ENCODE data around the gene CHRNA7.
"Not testable (repeated sequence)": the region's sequence is repeated elsewhere in the genome, so short reads cannot be mapped to it uniquely, and the experiment has no call there.

The CHRNA7 gene

DNA sequence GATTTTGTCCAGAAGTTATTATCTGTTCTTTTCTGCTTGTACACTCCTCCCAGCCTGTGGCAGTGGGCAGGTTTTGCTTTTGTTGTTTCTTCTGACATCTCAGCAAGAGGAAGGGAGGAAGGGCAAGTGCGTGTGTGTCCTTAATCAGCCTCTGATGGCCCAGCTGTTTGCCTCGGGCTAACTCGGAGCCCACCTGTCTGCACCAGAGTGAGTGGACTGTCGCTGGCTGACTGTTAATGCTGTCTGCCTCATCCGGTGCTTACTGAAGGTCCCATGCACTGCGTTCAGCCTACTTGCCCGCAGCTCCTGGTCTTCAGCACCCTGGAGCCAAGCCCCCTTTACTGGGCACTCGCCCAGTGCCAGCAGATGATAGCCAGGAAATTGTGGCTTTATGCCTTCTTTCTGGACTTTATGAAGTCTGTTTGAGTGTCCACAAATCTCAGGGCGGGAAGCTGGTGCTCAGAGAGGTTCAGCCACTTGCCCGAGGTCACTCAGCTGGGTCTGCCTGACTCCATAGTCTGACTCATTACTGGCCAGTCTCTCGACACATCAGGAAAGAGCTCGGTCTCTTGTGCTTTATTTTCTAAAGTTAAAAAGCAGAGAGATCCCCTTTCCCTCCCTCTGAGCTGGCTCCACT, 89.5 kb downstream of the CHRNA7 start:
- no peak for DNase-seq (ENCODE audit: low read depth in 2 of 2)

DNA sequence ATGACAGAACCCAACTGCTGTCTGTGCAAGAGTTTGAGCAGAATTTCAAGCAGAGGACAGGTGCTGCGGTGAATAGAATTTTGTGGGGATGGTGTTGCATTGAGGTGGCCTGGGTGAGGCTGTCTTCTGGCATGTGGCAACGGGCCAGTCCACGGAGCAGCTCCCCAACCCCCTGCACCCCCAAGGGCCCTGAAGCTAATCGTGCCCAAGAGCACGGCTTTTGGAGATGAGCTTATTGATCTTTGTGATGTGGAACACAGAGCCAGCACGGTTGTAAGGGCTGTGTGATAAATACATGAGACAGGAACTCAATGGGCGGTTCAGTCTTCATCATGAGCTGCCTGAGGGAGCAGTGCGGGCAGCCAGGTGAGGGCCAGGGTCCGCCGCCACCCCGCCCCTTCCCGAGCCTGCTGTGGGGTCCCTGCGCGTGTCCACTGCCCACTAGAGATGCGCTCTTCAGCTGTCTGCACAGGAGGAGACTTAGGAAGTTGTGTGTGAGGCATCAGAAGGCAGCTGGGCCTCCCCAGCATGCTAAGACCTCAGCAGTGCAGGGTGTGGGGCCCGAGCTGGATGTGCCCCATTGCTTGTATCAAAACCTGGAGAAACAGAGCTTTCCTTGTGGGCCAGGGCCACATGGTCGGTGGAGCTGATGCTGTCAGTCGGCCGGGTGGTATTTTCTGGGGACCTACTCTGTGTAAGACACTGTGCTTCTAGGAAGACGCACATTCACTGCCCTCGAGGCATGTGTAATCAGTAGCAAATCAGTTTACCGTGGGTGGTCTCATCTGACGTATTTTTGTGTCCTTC, 90.5 kb downstream of the CHRNA7 start:
- DNase-seq (ENCODE audit: low read depth in 2 of 2), result no peak

DNA sequence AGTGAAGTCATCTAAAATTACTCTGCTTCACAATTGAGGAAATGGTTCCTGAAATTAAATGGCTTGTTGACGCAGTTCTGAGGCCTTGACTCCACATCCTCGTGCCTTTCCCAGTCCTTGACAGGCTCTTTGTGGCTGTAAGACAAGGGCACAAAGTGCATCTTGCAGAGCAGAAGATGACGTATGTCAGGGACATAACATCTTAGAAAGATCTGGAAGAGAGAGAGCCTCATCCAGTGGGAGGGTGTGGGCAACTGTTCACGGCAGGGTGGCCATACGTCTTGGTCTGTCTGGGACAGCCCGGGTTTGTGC, 91.0 kb downstream of the CHRNA7 start:
- DNase-seq (ENCODE audit: low read depth in 2 of 2), result no peak

DNA sequence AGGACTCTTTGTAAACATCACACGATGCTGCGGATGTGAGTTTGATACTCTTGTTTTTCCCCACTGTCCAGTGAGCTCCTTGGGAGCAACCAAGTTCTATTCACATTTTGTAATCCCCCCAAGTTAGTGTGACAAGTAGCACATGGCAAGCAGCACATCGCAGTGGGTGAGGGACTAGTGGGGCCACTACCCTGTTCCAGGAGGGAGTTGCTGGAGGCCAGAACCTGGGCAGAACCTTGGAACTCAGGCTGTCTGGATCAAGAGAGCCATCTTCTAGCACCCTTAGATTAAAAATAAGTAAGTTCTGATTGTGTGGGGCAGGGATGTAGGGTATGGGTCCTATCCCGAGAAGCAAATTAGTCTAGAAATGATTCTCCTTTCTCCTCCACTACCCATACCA, 91.7 kb downstream of the CHRNA7 start:
- no peak for DNase-seq (ENCODE audit: low read depth in 2 of 2)

DNA sequence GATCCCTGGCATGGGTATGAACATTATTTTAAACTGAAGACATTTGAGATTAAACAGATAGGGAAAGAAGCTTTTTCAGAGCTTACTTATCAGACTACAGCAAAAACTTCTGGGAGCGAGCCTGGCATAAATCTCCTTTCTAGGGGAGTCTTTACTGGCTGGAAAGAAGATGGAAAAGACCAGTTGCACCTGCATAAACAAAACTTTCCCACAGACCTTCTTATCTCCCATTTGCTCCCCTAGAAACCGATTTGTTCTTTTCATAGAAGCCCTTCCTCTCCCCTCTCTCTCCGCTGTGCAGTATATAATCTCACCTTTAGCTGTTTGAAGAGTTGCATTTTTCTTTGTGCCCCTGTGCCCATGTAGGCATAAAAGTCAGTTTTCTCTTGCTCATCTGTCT, 93.2 kb downstream of the CHRNA7 start:
- DNase-seq (ENCODE audit: low read depth in 2 of 2), result no peak

DNA sequence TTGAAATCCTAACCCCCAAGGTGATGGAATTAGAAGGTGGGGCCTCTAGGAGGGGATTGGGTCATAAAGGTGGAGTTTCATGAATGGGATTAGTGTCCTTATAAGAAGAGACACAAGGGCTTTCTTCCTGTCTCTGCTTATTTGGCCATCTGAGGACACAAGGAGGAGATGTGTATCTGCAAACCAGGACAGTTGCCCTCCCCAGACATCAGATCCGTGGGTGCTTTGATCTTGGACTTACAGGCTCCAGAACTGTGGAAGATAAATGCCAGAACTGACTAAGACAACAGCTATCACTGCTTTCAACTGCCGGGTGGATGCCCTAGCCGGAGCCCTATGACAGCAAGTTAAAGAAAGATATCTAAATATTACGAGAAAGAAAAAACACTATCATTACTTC, 94.4 kb downstream of the CHRNA7 start:
- DNase-seq (ENCODE audit: low read depth in 2 of 2), result no peak

DNA sequence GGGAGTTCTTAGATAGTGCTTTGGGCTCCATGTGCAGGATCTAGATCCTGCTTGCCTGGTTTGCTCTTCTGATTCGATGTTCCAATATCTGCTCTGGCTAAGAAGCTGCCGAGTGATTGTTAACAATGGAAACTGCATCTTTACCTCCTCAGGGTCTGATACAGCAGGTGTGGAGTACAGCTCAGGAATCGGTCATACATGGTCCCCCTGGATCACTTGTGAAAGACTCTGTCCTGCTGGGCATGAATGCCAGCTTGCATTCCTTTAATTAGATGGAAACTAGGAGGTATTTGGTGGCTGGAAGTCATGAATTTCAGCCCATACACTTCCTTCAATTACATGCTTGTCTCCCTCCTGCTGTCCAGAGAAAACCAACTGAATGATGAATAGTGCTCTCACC, 95.3 kb downstream of the CHRNA7 start:
- DNase-seq (ENCODE audit: low read depth in 2 of 2), result no peak

DNA sequence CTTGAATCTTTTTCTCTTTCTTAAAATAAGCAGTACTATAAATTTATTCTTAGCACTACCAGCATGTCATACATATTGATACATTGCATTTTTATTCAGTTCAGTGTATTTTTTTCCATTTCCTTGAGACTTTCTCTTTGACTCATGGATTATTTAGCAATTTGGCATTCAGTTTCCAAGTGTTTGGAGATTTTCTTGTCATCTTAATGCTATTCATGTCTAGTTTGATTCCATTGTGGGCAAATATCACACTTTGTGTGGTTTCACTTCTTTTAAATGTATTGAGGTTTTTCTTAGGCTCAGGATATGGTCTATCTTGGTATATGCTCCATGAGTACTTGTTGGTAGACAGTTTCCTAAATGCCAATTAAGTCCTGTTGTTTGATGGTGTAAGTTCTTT, 99.5 kb downstream of the CHRNA7 start:
- DNase-seq (ENCODE audit: low read depth in 2 of 2), result no peak

DNA sequence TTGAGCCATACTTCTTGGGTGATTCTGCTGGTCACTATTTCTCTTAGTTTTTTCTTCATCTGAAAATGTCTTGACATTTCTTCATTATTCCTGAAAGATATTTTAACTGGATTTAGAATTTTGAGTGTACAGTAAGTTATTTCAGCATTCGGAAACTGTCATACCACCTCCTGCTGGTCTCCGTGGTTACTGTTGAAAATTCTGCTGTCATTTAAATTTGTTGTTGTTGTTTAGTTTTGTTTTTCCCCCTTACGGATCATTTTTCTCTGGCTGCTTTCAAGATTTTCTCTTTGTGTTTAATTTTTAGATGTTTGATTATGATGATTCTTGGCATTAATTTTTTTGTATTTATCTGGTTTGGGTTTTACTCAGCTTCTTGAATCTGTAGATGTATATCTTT, 100.5 kb downstream of the CHRNA7 start:
- no peak for DNase-seq (ENCODE audit: low read depth in 2 of 2)

DNA sequence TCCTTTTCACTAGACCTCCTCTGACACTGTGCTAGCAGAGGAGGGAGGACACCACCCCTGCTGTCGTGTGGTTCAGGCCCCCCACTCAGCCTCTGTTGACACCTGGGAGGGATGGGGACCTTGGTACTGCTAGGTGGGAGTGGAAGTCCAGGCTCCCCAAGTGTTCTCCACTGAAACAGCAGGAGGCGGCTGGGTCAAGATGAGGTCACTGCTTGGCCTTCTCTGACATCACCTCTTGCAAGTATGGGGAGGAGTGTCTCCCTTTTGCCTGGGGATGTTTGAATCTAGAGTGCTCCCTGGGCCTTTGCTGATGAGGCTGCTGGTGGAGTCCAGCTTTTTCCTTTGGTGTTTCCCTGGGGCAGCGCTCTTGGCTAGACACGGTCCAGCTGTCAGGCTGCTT, 101.5 kb downstream of the CHRNA7 start:
- no peak for DNase-seq (ENCODE audit: low read depth in 2 of 2)

DNA sequence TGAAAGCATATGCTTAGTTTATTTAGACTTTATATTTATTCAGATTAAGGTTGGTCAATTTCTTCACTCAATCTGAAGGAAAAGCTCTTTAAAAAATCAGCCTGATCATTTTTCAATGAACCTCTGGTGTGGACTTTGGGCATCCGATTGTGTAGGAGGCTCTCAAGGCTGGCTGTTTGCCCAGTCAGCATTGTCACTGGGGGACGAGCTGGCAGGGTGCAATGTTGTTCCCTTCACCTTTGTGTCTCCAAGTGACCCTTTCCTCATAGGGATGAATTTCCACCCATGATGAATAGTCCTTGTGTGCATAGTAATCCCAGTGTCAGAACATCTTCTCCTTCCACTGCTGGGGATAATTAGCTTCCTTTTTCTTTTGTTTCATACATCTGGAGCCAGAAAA, 102.5 kb downstream of the CHRNA7 start:
- DNase-seq (ENCODE audit: low read depth in 2 of 2), result no peak

DNA sequence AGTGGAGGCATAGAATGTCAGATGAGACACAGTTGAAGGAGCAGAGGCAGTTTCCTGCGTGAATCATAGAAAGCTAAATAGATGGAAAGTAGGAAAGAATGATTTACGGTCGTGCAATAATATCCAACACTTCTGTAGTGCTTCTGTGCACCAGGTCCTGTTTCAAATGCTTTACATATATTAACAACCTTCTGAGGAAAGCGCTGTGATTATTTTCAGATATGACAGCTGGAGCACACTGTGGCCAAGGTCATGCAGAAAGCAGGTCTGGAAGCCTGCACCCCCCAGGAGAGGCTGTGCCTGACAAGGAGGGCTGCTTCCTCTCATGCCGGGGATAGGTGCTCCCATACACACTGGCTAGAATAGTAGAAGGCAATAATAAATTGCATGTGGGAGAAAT, 104.5 kb downstream of the CHRNA7 start:
- DNase-seq (ENCODE audit: low read depth in 2 of 2), result no peak

DNA sequence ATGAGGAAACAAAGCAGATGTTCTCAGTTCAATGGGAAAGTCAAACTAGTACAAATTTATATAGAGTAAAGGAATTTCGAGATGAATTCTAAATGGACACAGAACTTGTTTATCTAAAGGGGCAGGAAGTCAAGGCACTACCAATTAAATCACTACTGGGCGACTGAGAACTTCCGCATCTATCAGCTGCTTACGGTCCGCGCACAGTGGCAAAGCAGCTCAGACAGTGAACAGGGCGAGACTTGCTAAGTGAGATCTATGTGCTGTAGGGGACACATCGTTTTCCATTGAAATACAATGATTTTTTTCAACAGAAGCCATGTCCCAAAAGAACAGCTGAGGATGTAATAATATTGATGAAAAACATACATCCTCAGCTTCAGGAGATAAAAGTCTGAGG, 105.0 kb downstream of the CHRNA7 start:
- DNase-seq (ENCODE audit: low read depth in 2 of 2), result no peak

DNA sequence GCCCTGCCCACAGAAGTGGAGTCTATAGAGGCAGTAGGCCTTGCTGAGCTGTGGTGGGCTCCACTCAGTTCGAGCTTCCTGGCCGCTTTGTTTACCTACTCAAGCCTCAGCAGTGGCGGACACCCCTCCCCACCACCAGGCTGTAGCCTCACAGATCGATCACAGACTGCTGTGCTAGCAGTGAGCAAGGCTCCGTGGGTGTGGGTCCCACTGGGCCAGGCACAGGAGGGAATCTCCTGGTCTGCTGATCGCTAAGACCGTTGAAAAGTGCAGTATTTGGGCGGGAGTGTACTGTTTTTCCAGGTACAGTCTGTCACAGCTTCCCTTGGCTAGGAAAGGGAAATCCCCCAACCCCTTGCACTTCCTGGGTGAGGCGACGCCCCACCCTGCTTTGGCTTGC, 115.2 kb downstream of the CHRNA7 start:
- DNase-seq (ENCODE audit: low read depth in 2 of 2), result not testable (repeated sequence)

DNA sequence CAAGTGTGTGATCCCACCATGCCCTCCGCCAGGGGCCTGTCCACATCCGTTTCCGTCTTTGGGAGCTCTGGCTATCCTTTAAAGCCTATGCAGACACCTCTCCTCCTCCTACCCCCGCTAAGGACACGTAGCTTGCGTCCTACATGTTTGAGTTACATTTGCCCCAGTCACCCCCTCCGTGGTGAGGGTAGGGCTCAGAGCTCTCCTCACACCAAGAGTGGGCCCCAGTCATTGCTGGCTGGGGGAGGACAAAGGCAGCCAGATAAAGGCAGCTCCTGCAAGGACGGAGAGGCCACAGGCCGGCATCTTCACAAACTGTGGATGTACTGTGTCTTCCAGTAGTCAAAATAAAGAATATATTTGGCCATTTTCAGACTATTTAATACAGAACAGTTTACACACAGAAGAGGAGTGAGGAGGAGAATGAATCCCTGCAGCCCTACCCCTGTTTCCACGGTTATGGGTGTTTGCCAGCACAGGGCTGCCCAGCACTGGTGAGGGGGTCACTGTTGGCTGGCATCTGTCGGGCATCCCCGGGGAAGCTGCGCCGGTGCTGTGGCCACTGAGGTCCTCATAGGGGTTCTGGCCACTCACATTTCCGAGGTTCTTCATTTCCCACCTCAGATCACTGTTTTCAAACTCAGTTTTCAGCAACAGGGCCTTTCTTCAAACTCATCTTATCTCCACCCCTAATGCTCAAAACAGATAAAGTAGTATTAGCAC, 118.7 kb downstream of the CHRNA7 start:
- DNase-seq (ENCODE audit: low read depth in 2 of 2), result no peak

DNA sequence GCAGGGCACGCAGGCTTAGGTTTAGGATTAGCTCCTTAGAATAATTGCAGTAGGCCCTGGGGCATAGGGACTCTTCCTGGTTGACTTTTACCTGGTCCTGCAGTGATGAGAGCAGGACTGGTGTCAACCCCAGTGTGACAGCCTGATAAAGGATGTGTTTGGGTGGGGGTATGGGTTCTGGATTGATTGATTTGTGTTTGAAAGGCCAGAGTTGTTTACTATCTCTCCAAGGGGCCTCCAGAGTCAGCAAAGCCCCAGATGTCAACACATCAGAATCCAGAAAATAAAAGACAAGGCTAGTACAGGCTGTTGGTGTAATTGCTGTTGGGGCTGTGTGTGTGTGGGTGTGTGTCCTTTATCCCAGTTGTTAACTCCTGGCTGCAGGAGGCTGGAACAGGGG, 122.3 kb downstream of the CHRNA7 start:
- no peak for DNase-seq (ENCODE audit: low read depth in 2 of 2)

DNA sequence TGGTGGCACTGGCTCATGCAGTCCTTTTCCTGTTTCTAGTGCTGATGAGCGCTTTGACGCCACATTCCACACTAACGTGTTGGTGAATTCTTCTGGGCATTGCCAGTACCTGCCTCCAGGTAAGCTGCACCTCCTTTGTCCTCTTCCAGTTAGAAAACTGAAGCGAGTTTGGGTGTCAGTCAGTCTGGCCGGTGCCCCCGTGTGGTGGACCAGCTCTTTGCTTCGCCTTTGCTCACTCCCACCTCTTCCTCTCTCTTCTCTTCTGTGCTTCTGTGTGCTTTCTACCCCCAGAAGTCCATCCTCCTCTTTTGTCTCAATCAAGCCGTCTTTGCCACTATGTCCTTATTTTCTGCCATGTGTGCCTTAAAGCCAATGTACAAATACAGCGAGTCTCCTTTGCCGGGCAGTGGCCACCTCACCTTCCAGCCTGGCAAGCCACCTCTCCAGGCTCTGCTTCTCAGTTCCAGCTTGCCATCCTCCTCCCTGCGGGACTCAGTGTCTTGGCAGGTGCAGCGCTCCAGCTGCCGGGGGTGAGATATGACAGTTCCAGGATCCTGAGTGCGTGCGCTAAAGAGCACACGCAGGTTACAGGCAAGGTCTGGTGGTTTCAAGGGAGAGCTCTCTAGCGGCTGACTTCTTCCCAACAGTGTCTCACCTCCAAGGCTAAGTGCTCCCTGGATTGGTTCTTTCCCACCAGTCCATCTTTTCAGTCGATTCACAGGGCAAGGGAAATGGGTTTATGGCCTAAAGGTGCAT, 123.7 kb downstream of the CHRNA7 start:
- DNase-seq (ENCODE audit: low read depth in 2 of 2), result not testable (repeated sequence)

DNA sequence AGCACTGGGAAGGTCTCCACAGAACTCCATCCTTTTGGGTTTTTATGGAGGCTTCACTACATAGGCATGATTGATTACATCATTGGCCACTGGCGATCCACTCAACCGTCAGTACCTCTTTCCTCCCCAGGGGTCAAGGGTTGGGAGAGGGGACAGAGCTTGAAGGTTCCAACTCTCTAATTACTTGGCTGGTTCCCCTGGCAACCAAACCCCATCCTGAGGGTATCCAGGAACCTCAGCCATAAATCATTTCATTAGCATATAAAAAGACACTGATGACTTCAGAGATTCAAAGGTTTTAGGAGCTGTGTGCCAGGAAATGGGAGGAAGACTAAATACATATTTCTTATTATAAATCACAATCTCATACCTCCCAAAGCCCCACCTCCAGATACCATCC, 131.8 kb downstream of the CHRNA7 start:
- DNase-seq (ENCODE audit: low read depth in 2 of 2), result not testable (repeated sequence)

DNA sequence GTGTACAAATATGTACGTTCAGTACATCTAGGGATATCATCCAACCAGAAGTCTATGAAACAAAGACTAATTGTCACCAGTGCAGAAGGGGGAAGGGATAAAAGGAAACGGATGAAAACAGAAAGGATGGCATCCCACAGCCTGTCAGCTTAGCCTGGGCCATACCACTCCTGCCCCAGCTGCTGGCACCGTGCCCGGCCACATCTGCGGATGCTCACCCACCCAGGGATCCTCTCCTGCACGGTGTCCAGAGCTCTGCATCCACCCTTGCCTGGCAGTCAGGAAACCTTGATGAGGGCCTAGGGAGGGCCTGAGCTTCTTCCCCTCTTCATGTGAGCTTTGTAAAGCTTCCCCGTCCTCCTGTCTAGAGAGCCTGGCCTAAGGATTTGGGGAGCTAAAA, 133.8 kb downstream of the CHRNA7 start:
- DNase-seq (ENCODE audit: low read depth in 2 of 2), result not testable (repeated sequence)

DNA sequence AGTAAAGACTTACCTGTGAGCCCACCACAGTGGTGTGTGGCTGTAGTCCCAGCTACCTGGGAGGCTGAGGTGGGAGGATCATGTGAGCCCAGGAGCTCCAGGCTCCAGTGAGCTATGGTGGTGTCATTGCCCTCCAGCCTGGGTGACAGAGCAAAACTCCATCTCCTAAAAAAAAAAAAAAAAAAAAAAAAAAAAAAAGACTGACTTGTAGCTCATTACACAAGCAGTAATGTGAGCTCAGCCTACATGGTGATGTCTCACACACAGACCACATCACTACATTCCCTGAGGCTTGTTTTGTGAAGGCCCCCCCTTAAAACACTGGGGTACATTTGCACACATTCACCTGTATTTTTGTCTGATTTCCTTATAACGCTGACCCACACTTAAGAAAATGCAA, 134.4 kb downstream of the CHRNA7 start:
- DNase-seq (ENCODE audit: low read depth in 2 of 2), result not testable (repeated sequence)

DNA sequence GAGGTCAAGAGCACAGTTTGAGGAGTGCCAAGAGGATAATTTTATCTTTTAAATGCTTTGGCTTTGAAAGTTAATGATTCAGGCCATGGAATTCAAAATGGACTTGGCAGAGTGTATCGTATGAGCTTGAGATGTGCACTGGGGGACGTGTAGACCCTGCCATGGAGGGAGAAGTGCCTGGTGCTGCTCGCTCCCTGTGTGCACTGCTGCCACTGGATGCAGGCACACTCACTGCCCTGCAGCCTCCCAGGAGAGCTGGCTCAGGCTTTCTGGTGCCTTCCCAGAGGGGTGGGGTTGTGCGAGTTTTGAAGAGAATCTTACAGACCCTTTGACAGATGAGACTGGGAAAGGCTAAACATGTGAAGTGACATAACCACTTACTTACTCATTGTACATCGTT, 135.5 kb downstream of the CHRNA7 start:
- DNase-seq (ENCODE audit: low read depth in 2 of 2), result not testable (repeated sequence)

DNA sequence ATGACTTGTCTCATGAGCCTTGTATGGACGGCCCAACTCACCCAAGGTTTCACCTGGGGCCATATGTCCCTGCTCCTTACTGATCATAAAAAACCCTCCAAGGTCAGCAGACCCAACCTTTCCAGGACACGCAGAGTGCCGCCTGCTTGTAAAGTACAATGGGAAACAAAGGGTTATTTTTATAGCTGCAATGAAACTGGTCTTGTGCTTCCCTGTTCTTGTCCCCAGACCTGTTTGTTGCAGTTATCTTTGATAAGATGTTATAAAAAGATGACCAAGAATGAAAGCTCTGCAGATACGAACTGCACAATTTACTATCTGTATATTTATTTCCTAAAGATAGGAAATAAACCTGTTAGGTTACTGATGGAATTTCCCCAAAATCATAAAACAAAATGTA, 136.0 kb downstream of the CHRNA7 start:
- not testable (repeated sequence) for DNase-seq (ENCODE audit: low read depth in 2 of 2)
